T follicular helper cell (primary cell): ENCODE data around the gene SLC7A4.
"Not testable (repeated sequence)": the region's sequence is repeated elsewhere in the genome, so short reads cannot be mapped to it uniquely, and the experiment has no call there.

ENCODE experiments used
- DNase-seq: peaks from one replicate; pipeline ENCODE4 v3.0.0-alpha.2; 2020; ENCODE audit warnings: low read depth

Gene SLC7A4

GRCh38 chr22:21016644-21017420 lies 15.5 kb downstream of the SLC7A4 start:
- DNase-seq = no peak

- no peak for DNase-seq
Observed at GRCh38 chr22:21015466-21016006, 16.8 kb downstream of the SLC7A4 start.

- DNase-seq = no peak
Observed at GRCh38 chr22:21014726-21015465, 17.5 kb downstream of the SLC7A4 start, which contains the start of gene P2RX6. Gene P2RX6 (plus strand): TSS chr22:21015165. CDS start chr22:21015175, 10 bp downstream.

- DNase-seq = peak; percentile 70
Observed at GRCh38 chr22:21014202-21014725, 18.1 kb downstream of the SLC7A4 start.

GRCh38 chr22:21013657-21014201 lies 18.6 kb downstream of the SLC7A4 start:
- DNase-seq = no peak

- DNase-seq = no peak
Observed at GRCh38 chr22:21012446-21013407, 19.6 kb downstream of the SLC7A4 start.

GRCh38 chr22:21010426-21011113 lies 21.8 kb downstream of the SLC7A4 start:
- no peak for DNase-seq

GRCh38 chr22:21009638-21010425 lies 22.5 kb downstream of the SLC7A4 start:
- no peak for DNase-seq

GRCh38 chr22:21009208-21009607 lies 23.2 kb downstream of the SLC7A4 start:
- not testable (repeated sequence) for DNase-seq

- DNase-seq = no peak
Observed at GRCh38 chr22:21003782-21004181, 28.6 kb downstream of the SLC7A4 start.

GRCh38 chr22:21001601-21002325 lies 30.6 kb downstream of the SLC7A4 start, which contains the start of gene THAP7:
Gene THAP7 (minus strand): TSS chr22:21002118. CDS start chr22:21001911, 207 bp downstream.
- DNase-seq = peak; percentile 95

GRCh38 chr22:21000987-21001600 lies 31.3 kb downstream of the SLC7A4 start:
- DNase-seq = no peak

GRCh38 chr22:21000207-21000986 lies 32.0 kb downstream of the SLC7A4 start:
- no peak for DNase-seq

GRCh38 chr22:20999350-21000206 lies 32.8 kb downstream of the SLC7A4 start:
- DNase-seq = no peak

- DNase-seq = no peak
Observed at GRCh38 chr22:20998411-20999336, 33.7 kb downstream of the SLC7A4 start.
